ENCODE results near the gene ANGPTL2. TPM values are rescaled to one million over a fixed set of nuclear protein-coding genes. Genes with fewer than 3 reads are reported as not detected.
"Not testable (repeated sequence)": the region's sequence is repeated elsewhere in the genome, so short reads cannot be mapped to it uniquely, and the experiment has no call there.

ANGPTL2 gene, protein sequence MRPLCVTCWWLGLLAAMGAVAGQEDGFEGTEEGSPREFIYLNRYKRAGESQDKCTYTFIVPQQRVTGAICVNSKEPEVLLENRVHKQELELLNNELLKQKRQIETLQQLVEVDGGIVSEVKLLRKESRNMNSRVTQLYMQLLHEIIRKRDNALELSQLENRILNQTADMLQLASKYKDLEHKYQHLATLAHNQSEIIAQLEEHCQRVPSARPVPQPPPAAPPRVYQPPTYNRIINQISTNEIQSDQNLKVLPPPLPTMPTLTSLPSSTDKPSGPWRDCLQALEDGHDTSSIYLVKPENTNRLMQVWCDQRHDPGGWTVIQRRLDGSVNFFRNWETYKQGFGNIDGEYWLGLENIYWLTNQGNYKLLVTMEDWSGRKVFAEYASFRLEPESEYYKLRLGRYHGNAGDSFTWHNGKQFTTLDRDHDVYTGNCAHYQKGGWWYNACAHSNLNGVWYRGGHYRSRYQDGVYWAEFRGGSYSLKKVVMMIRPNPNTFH
- total RNA-seq: 19.9 and 37.4 TPM in 2 replicates

DNA sequence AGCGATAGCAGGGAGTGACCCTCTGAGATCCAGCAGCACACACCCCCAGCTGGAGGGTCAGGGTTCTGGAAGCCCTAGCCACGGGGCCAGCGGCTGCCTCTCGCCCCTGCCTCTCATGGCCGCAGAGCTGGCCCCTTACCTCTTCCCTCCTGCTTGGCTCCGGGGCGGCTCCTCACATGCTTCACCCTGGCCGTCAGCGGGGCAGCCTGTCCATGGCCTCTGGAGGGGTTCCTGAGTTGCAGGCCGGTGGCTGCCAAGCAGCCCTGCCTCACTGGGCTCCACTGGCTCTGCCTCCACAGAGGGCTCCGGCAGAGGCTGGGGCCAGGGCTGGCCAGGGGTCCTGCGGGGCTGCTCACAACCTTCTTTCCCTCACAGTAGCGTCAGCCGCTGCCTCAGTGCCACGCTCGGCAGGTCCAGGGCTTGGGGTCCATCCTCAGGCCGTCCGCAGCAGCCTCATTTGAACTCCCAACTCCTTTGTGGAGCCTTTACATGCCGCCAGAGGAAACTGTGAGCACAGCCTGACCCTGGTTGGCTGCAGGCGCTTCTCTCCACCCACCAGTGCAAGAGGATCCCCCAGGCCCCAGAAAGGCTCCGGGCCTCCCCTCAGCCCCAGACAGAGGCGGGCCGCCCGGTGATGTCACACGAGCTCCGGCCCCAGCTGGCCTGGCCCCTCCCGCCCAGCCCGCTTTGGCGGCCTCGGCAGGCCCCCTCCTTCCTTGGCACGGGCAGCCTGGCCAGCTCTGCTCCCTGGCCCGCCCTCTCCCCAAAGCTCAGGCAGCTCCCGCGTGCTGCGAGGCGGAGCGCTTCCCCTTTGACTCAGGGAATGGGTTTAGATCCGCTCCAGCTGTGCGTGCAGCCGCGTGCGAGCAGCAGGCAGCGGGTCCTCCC lies at the start of gene ANGPTL2:
TSS of gene ANGPTL2 (minus strand) at position 460 of the 888 bp plus-strand sequence. CDS start 13,904 bp downstream, outside the sequence.
- TF ChIP-seq, protein P1, sequence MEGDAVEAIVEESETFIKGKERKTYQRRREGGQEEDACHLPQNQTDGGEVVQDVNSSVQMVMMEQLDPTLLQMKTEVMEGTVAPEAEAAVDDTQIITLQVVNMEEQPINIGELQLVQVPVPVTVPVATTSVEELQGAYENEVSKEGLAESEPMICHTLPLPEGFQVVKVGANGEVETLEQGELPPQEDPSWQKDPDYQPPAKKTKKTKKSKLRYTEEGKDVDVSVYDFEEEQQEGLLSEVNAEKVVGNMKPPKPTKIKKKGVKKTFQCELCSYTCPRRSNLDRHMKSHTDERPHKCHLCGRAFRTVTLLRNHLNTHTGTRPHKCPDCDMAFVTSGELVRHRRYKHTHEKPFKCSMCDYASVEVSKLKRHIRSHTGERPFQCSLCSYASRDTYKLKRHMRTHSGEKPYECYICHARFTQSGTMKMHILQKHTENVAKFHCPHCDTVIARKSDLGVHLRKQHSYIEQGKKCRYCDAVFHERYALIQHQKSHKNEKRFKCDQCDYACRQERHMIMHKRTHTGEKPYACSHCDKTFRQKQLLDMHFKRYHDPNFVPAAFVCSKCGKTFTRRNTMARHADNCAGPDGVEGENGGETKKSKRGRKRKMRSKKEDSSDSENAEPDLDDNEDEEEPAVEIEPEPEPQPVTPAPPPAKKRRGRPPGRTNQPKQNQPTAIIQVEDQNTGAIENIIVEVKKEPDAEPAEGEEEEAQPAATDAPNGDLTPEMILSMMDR (IDR thresholded peaks at IDR 0.05; ENCODE audit: insufficient read depth, low read depth, low read length): no peak
- peak within 1 kb of the TSS; percentile 67 for H3K4me3 ChIP-seq (ENCODE audit: low read depth, low read length)
- peak; percentile 96 for DNase-seq (ENCODE audit: low read depth)

DNA sequence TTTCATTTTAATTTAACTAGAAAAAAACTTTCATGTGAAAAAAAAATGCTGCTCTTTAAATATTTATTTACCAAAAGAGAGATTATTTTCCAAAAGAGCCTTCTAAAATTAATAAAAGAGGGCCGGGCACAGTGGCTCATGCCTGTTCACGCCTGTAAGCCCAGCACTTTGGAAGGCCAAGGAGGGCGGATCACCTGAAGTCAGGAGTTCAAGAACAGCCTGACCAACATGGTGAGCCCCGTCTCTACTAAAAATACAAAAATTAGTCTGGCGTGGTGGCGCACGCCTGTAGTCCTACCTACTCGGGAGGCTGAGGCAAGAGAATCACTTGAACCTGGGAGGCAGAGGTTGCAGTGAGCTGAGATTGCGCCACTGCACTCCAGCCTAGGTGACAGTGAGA lies 48.9 kb upstream of the ANGPTL2 start:
- not testable (repeated sequence) for H3K4me3 ChIP-seq (ENCODE audit: low read depth, low read length); DNase-seq (ENCODE audit: low read depth)

DNA sequence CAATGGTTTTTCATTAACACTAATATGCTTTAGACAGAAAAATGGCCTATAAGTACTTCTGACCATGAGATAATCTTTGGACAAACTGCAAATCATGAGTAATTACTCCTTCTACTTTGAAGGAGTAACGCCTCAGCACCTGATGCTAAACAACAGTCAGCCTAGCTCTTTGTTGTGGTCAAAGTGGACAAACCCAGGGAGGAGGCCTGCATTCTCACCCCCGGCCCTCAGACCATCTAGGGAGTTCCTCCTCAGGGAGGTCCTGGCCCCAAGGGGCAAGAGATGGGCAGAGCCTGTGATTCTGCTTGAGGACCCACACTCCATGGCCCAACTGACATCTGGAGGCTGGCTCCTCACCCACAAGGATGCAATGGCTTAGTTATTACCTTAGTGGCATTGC lies 48.2 kb upstream of the ANGPTL2 start:
- DNase-seq (ENCODE audit: low read depth): no peak
- TF ChIP-seq, protein P1 (IDR thresholded peaks at IDR 0.05; ENCODE audit: insufficient read depth, low read depth, low read length): no peak
- H3K4me3 ChIP-seq (ENCODE audit: low read depth, low read length): no peak overlapping the region

DNA sequence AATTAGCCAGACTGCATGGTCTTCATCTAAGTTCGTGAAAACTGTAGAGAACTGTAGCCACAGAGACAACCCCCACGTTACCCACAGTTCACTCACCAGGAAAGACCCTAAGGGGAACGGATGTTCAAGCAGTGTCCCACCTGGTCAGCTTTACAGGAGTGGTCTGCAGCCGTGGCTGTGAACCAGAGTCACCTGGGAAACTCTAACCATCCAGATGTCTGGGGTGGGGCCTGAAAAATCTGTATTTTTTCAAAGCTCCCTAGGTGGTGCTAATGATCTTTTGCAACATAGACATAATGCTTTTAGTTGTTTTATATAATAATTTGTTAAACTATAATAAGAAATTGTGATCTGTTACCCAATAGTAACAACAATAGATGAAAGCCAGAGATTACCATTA lies 47.7 kb upstream of the ANGPTL2 start:
- DNase-seq (ENCODE audit: low read depth): no peak
- TF ChIP-seq, protein P1 (IDR thresholded peaks at IDR 0.05; ENCODE audit: insufficient read depth, low read depth, low read length): no peak
- no peak overlapping the region for H3K4me3 ChIP-seq (ENCODE audit: low read depth, low read length)

DNA sequence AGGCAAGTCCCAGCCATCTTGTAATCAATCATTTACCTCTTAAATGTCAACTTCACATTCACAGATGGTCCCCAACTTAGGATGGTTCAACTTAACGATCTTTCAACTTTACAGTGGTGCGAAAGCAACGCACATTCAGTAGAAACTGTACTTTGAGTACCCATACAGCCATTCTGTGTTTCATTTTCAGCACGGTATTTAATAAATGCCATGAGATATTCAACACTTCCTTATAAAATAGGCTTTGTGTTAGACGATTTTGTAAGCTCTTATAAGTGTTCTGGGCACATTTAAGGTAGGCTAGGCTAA lies 47.1 kb upstream of the ANGPTL2 start:
- no peak for DNase-seq (ENCODE audit: low read depth)
- no peak overlapping the region for H3K4me3 ChIP-seq (ENCODE audit: low read depth, low read length)
- TF ChIP-seq, protein P1 (IDR thresholded peaks at IDR 0.05; ENCODE audit: insufficient read depth, low read depth, low read length): no peak

DNA sequence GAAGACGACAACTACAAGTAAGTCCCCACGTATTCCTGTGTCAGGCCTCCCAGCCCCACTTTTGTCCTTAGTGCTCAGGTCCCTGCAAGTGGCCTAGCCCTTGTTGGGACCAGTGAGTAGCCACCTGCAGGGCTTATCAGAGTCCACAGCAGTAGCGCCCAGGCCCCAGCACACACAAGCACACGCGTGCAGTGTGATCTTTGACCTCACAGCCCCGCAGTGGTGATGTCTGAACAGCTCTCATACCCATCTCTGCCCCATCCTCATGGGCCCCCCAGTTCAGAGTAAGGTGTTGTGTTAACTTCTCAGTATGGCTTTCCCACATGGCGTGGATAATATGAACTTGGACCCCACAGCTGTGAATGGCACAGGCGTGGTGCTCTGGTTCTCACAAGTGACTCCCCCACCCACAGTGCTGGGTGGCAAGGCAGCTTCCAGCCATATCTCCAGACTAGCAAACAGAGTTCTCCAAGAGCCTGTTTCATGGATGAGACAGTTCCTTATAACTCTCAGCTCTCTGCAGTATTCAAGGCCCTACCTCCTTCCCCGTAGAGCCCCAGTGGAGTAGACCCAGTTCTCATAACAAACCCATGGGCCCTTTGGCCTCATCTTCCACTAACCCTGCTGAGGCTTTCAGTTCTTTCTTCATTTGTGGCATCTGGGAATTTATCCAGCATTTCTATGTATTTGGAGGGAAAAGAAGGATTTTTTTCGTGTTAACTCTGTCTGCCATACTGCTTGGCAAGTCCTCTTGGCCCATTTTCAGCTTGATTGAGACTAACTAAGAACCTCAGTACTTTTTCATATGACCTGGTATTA lies 46.5 kb upstream of the ANGPTL2 start:
- DNase-seq (ENCODE audit: low read depth): no peak
- TF ChIP-seq, protein P1 (IDR thresholded peaks at IDR 0.05; ENCODE audit: insufficient read depth, low read depth, low read length): no peak
- no peak overlapping the region for H3K4me3 ChIP-seq (ENCODE audit: low read depth, low read length)

Data from fibroblast of villous mesenchyme (primary cell).